GM21576 (cell line): ENCODE data around the gene SLC4A7.

ENCODE experiments used
- ATAC-seq: cut with Tn5 transposase; IDR thresholded peaks from one replicate; pipeline ENCODE4 v1.9.1; 2021; ENCODE audit warnings: mild to moderate bottlenecking, moderate library complexity; ENCODE audit not compliant: unreplicated experiment

The SLC4A7 gene

DNA sequence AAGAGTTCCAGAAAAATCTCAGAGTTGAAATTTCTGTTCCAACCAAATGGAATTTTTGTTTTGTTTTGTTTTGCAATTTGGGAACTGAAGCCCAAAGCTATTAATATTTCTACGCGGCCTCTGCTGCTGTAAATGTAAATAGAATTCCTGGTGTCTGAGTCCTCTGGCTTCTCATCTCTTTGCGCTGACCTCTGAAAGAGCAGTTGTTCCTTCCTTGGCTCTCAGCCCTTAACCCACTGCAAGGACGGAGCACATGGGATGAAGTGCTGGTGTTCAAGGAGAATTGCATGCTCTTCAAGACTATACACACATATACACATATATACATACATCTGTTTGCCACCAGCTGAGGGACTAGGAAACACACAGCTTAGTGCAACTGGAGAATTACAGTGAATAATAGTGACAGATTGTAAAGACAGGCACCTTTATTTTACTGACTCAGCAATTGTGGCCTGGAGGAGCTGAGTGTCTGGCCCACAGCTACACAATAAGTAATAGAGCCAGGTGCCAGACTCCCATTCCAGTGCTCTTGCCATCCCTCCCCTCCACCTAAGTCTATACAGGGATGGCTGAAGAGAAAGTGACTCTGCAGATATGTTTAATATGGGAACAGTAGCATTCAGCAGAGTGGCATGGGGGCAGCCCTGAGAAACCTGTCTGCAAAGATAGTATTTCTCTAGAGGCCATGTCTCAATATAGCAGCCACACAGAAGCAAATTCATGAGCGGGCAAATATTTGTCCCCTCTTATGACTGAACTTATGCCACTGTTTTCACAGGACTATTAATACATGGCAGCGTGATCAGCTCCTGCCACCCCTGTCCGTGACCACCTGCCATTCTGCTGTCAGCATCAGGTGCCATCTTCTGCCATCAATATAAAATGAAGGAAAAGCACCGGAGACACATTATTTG, 157.3 kb downstream of the SLC4A7 start:
- no peak for ATAC-seq

DNA sequence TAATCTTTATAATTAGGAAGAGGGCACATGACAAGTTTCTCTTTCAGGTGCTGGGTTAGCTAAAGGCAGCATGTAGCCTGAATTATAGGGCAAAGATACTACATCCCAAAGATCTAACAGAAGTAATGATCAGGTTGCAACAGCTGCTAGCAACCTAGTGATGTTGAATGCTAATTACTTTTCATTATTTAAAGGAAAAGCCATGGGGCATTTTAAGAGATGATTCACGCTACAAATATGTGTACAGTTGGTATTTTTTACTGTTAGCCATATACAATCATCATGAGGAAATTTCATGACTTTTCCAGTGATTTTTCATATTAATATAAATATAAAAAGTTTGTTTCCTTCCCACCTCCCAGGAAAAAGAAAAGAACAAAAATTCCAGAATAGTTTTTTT, 158.0 kb downstream of the SLC4A7 start:
- ATAC-seq = no peak

DNA sequence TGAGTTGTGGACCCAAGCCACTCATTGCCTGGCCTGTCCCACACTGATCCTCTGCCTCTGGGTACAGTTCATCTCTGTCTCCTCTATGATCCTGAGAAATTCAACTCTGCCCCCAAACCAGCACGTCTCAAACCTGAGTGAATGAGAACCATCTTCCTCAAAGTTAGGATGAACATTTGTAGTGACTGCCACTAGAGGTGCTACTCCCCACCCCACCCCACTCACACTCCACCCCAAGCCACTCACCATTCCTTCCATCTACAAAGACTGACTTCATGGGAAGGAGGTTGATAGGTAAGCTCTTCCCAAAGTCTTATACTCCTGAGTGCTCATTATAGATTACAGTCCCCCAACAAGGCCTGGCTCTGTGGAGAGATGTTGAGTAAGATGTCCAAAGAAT, 158.8 kb downstream of the SLC4A7 start:
- no peak for ATAC-seq

DNA sequence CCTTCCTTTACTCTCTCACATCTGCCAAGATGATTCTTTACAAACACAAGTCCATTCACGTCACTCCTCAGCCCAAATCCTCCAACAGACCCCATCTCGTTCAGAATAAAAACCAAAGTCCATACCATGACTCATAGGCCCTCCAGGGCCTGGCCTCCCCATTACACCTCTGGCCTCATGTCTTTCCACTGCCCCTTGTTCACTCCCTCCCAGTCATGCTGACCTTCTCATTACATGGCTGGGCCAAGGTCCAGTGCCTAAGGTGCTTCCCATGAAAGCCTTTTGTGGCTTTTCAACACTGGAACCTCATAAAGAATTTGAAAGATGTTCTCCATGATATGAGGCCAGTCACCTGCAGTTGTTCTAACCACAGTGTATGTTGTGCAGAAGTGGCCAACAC, 159.5 kb downstream of the SLC4A7 start:
- ATAC-seq = no peak

DNA sequence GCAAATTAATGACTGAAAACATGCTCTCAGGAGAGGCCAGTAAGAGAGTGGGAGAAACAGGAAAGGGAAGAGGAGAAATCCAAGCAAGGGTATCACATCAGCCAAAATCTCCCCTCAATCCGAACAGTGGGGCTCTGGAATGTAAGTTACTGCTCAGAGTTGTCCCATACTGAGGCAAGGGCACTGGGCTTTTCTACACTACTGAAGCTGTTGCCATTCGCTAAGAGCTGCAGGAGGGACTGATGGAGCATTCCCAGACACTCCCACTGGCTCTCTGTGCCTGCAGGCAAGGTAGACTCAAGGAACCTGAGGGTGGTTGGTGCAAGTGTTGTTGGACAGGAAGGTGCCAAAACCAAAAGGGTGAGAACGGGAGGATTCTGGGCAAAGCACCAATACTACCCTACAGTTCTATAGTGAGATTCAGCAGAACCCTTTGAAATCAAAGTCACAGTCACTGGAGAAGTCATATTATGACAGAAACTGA, 161.1 kb downstream of the SLC4A7 start:
- ATAC-seq = no peak
